SK-N-SH treated with all-trans-retinoic acid at 6 μM for 48 hours (cell line): Measurements from ENCODE around the gene ENO3.

Source experiments
- ATAC-seq: fragments of 200-7000 bp; cut with Tn5 transposase; 3 replicates; pipeline ENCODE4 v1.9.1; 2020; ENCODE audit warnings: mild to moderate bottlenecking, moderate library complexity
- ARNTL ChIP-seq: fragments of 450-650 bp; formaldehyde crosslinking; IDR thresholded peaks from 2 replicates; pipeline ENCODE4 v1.5.0; 2020; ENCODE audit warnings: low read depth, mild to moderate bottlenecking, moderate library complexity, borderline replicate concordance
- CREB5 ChIP-seq: fragments of 250-450 bp; sonication (Bioruptor Pico); IDR thresholded peaks from 2 replicates; pipeline ENCODE4 v1.5.1; 2020; ENCODE audit warnings: low read depth, mild to moderate bottlenecking, moderate library complexity
- ESRRG ChIP-seq: fragments of 250-450 bp; sonication (Bioruptor Pico); IDR thresholded peaks from 2 replicates; pipeline ENCODE4 v1.6.1; 2021; ENCODE audit warnings: mild to moderate bottlenecking
- GLIS3 ChIP-seq: fragments of 250-450 bp; sonication (Bioruptor Pico); IDR thresholded peaks from 2 replicates; pipeline ENCODE4 v1.5.0; 2020; ENCODE audit warnings: mild to moderate bottlenecking, moderate library complexity
- ISL1 ChIP-seq: fragments of 250-450 bp; sonication (Bioruptor Pico); IDR thresholded peaks from 2 replicates; pipeline ENCODE4 v2.1.2; 2022; ENCODE audit warnings: mild to moderate bottlenecking, moderate library complexity
- OSR1 ChIP-seq: fragments of 250-450 bp; sonication (Bioruptor Pico); IDR thresholded peaks from 2 replicates; pipeline ENCODE4 v1.8.0; 2022; ENCODE audit warnings: moderate library complexity, mild to moderate bottlenecking, inconsistent platforms
- POU6F1 ChIP-seq: fragments of 250-450 bp; sonication (Bioruptor Pico); IDR thresholded peaks from 2 replicates; pipeline ENCODE4 v1.8.0; 2021; ENCODE audit warnings: low read depth, mild to moderate bottlenecking, moderate library complexity, borderline replicate concordance
- PPARA ChIP-seq: fragments of 250-450 bp; sonication (Bioruptor Pico); IDR thresholded peaks from 2 replicates; pipeline ENCODE4 v1.5.0; 2020; ENCODE audit warnings: mild to moderate bottlenecking, borderline replicate concordance
- RARB ChIP-seq: fragments of 250-450 bp; sonication (Bioruptor Pico); IDR thresholded peaks from 2 replicates; pipeline ENCODE4 v1.8.0; 2021; ENCODE audit warnings: mild to moderate bottlenecking, moderate library complexity
- SNAI2 ChIP-seq: fragments of 250-450 bp; sonication (Bioruptor Pico); IDR thresholded peaks from 2 replicates; pipeline ENCODE4 v1.5.0; 2020; ENCODE audit warnings: mild to moderate bottlenecking, moderate library complexity
- TCF4 ChIP-seq: fragments of 250-450 bp; sonication (Bioruptor Pico); IDR thresholded peaks from 2 replicates; pipeline ENCODE4 v1.8.0; 2021; ENCODE audit warnings: mild to moderate bottlenecking, moderate library complexity, borderline replicate concordance
- TOX ChIP-seq: fragments of 250-450 bp; sonication (Bioruptor Pico); IDR thresholded peaks from 2 replicates; pipeline ENCODE4 v1.8.0; 2021; ENCODE audit warnings: mild to moderate bottlenecking, moderate library complexity, borderline replicate concordance
- ZC3H10 ChIP-seq: fragments of 250-450 bp; sonication (Bioruptor Pico); IDR thresholded peaks from 2 replicates; pipeline ENCODE4 v1.5.1; 2021; ENCODE audit warnings: mild to moderate bottlenecking, moderate library complexity
- ZFP3 ChIP-seq: fragments of 250-450 bp; sonication (Bioruptor Pico); IDR thresholded peaks from 2 replicates; pipeline ENCODE4 v1.5.0; 2020; ENCODE audit warnings: mild to moderate bottlenecking, moderate library complexity
- ZFP30 ChIP-seq: fragments of 450-650 bp; formaldehyde crosslinking; IDR thresholded peaks from 2 replicates; pipeline ENCODE4 v1.5.0; 2022; ENCODE audit warnings: mild to moderate bottlenecking, moderate library complexity
- ZNF565 ChIP-seq: fragments of 450-650 bp; formaldehyde crosslinking; conservative IDR thresholded peaks from 2 replicates; pipeline ENCODE4 v1.5.0; 2020; ENCODE audit warnings: low read depth, mild to moderate bottlenecking, moderate library complexity
- ZNF8 ChIP-seq: fragments of 450-650 bp; formaldehyde crosslinking; IDR thresholded peaks from 2 replicates; pipeline ENCODE4 v1.5.0; 2020; ENCODE audit warnings: mild to moderate bottlenecking, moderate library complexity
- TF ChIP-seq, protein P1 (sequence below): fragments of 250-450 bp; sonication (Bioruptor Pico); IDR thresholded peaks from 2 replicates; pipeline ENCODE4 v1.5.0; 2020; ENCODE audit warnings: mild to moderate bottlenecking, moderate library complexity
- TF ChIP-seq, protein P2 (sequence below): fragments of 250-450 bp; sonication (Bioruptor Pico); IDR thresholded peaks from 2 replicates; pipeline ENCODE4 v1.5.1; 2021; ENCODE audit warnings: mild to moderate bottlenecking, moderate library complexity

ENO3 gene

DNA sequence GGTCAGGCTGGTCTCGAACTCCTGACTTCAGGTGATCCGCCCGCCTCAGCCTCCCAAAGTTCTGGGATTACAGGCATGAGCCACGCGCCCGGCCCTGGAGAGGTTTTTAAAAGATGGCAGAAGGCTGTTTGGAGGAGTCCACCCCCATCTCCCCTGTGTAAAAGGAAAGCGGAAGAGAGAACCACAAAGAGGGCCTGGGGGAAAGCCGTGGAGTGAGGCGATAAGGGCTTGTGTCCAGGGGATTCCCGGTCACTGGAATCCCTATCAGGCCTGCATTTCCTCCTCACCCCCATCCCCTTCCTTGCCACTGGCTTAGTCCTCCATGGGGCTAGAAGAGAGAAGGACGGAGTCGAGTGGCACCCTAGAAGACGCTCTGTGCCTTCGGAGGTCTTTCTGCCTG is 19.0 kb upstream of the ENO3 start, which contains the start of gene GP1BA:
GP1BA (plus strand) TSS at position 315 of the 400 bp plus-strand sequence. CDS start 328 bp downstream, outside the sequence.
- ATAC-seq: no peak
- TF ChIP-seq ZFP30 (CRISPR knock-in tag): no peak
- no peak for TF ChIP-seq ZFP3 (CRISPR knock-in tag)

GRCh38 chr17:4932756-4933155 is 18.2 kb upstream of the ENO3 start:
- TF ChIP-seq CREB5 (CRISPR knock-in tag): no peak
- TF ChIP-seq RARB (CRISPR knock-in tag): no peak
- no peak for TF ChIP-seq ZFP30 (CRISPR knock-in tag)
- no peak for TF ChIP-seq TCF4
- TF ChIP-seq PPARA (CRISPR knock-in tag): no peak
- TF ChIP-seq SNAI2 (CRISPR knock-in tag): no peak
- no peak for TF ChIP-seq TOX (CRISPR knock-in tag)
- TF ChIP-seq POU6F1 (CRISPR knock-in tag): no peak
- no peak for TF ChIP-seq ARNTL
- TF ChIP-seq, protein P1, sequence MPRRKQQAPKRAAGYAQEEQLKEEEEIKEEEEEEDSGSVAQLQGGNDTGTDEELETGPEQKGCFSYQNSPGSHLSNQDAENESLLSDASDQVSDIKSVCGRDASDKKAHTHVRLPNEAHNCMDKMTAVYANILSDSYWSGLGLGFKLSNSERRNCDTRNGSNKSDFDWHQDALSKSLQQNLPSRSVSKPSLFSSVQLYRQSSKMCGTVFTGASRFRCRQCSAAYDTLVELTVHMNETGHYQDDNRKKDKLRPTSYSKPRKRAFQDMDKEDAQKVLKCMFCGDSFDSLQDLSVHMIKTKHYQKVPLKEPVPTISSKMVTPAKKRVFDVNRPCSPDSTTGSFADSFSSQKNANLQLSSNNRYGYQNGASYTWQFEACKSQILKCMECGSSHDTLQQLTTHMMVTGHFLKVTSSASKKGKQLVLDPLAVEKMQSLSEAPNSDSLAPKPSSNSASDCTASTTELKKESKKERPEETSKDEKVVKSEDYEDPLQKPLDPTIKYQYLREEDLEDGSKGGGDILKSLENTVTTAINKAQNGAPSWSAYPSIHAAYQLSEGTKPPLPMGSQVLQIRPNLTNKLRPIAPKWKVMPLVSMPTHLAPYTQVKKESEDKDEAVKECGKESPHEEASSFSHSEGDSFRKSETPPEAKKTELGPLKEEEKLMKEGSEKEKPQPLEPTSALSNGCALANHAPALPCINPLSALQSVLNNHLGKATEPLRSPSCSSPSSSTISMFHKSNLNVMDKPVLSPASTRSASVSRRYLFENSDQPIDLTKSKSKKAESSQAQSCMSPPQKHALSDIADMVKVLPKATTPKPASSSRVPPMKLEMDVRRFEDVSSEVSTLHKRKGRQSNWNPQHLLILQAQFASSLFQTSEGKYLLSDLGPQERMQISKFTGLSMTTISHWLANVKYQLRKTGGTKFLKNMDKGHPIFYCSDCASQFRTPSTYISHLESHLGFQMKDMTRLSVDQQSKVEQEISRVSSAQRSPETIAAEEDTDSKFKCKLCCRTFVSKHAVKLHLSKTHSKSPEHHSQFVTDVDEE (CRISPR knock-in tag): no peak
- TF ChIP-seq ZNF8 (CRISPR knock-in tag): no peak
- TF ChIP-seq ESRRG (CRISPR knock-in tag): no peak
- no peak for ATAC-seq

DNA sequence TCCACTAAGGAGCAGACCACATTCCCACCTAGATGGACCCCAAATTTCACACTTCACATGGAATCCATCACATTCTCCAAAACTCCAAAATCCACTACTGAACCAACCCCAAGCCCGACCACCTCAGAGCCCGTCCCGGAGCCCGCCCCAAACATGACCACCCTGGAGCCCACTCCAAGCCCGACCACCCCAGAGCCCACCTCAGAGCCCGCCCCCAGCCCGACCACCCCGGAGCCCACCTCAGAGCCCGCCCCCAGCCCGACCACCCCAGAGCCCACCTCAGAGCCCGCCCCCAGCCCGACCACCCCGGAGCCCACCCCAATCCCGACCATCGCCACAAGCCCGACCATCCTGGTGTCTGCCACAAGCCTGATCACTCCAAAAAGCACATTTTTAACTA is 17.3 kb upstream of the ENO3 start:
- no peak for TF ChIP-seq ZFP30 (CRISPR knock-in tag)
- TF ChIP-seq ZNF565 (CRISPR knock-in tag): no peak
- no peak for TF ChIP-seq ARNTL
- no peak for TF ChIP-seq TCF4
- no peak for TF ChIP-seq ESRRG (CRISPR knock-in tag)
- no peak for TF ChIP-seq ISL1 (CRISPR knock-in tag)
- TF ChIP-seq OSR1: no peak
- TF ChIP-seq GLIS3 (CRISPR knock-in tag): no peak
- no peak for TF ChIP-seq CREB5 (CRISPR knock-in tag)
- TF ChIP-seq, protein P2, sequence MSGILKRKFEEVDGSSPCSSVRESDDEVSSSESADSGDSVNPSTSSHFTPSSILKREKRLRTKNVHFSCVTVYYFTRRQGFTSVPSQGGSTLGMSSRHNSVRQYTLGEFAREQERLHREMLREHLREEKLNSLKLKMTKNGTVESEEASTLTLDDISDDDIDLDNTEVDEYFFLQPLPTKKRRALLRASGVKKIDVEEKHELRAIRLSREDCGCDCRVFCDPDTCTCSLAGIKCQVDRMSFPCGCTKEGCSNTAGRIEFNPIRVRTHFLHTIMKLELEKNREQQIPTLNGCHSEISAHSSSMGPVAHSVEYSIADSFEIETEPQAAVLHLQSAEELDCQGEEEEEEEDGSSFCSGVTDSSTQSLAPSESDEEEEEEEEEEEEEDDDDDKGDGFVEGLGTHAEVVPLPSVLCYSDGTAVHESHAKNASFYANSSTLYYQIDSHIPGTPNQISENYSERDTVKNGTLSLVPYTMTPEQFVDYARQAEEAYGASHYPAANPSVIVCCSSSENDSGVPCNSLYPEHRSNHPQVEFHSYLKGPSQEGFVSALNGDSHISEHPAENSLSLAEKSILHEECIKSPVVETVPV (CRISPR knock-in tag): no peak
- TF ChIP-seq ZC3H10 (CRISPR knock-in tag): no peak
- TF ChIP-seq, protein P1 (CRISPR knock-in tag): no peak
- no peak for TF ChIP-seq POU6F1 (CRISPR knock-in tag)
- TF ChIP-seq, all 23 proteins: peak for 0
- ATAC-seq: no peak; the same call in 1 of the 3 replicates
